NCI-H748 (cell line): Measurements from ENCODE around the gene RAB1B.
A peak's percentile ranks its signal among the peaks of the same experiment; 100 is the strongest.

Source experiments
- DNase-seq: peaks from one replicate; lab custom pipeline; 2025; ENCODE audit not compliant: unreplicated experiment; lab: John Stamatoyannopoulos, UW

The RAB1B gene

DNA sequence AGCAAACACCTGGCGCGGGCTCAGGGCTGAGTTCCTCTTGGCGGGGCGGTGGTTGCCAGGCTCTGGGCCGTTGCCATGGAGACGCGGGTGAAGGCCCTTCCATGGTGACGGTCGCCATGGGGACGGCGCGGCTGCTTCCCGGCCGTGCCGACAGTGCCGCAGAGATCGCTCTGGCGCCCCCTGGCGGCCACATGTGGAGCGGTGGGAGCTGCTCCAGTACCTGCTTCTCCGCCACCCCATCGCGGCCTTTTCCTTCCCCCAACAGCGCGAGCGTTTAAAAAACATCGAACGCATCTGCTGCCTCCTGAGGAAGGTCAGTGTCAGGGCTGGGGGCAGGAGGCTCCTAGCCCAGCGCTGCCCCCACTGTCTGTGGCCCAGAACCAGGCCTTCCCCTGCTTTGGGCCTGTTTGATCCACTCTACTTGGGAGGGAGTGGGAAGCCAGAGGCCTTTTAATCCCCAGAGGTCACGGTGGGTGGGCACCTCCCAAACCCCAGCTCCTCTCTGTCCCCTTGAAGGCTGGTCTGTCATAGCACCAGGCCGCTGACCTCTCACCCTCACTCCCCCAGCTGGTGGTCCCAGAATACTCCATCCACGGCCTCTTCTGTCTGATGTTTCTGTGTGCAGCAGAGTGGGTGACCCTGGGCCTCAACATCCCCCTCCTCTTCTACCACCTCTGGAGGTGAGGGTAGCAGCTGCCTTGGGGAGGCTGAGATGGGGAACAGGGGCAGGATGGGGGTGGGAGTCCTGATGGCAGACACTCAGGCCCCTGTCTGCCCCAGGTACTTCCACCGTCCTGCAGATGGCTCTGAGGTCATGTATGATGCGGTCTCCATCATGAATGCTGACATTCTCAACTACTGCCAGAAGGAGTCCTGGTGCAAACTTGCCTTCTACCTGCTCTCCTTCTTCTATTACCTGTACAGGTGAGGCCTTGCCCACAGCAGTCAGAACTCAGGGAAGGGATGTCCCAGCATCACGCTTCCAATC lies 14.3 kb downstream of the RAB1B start:
- peak; percentile 99 for DNase-seq

DNA sequence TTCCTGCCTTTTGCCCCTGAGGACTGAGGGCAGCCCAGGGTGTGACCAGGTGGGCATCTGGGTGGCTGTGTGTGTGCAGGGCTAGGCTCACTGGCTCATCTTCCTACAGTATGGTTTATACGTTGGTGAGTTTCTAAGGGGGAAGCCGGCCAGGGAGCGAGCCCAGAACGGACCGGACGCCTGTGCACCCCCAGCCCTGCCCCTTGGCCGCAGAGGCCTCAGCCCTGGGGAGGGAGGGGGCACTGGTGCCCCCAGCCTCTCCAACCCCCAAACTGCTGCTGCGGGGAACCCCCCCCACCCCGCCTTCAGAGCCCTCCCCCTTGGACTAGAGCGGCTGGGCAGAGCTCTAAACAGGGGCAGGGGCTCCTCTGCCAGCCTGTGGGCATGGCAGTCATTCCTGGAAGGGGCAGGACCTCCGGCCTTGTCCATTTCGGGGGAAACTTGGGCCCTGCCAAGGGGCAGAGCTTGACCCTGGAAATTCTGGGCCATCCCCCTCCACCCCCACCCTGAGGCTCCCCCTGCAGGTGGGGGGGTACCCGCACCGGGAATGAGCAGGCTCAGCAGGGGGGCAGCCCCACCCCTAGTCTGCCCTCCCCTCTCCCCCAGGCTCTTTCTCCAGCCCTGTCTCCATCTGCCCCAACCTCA lies 15.1 kb downstream of the RAB1B start:
- DNase-seq, result no peak

DNA sequence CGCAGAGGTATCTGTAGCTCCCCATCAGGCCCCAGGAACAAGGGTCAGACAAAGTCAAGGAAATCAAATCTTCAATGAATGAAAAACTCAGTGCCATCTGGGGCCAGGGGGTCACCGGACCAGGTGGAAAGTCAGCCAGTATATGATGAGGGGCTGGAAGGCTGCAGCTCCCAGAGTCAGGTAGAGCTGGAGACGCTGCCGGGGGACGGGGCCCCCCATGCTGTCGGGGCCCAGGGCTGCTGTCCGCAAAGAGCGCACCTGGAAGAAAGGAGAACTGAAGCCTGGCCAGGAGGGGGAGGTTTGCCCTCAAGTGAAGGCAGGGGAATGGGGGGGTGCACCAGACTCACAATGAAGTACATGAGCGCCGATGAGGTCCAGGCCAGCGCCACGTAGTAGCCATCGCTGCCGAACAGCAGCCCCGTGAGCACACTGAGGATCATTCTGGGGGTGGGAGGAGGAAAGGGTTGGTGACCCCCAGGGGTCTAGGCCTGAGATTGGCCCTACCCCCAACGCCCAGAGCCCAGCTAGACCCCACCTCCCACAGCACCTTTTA lies 16.2 kb downstream of the RAB1B start:
- DNase-seq, result no peak

DNA sequence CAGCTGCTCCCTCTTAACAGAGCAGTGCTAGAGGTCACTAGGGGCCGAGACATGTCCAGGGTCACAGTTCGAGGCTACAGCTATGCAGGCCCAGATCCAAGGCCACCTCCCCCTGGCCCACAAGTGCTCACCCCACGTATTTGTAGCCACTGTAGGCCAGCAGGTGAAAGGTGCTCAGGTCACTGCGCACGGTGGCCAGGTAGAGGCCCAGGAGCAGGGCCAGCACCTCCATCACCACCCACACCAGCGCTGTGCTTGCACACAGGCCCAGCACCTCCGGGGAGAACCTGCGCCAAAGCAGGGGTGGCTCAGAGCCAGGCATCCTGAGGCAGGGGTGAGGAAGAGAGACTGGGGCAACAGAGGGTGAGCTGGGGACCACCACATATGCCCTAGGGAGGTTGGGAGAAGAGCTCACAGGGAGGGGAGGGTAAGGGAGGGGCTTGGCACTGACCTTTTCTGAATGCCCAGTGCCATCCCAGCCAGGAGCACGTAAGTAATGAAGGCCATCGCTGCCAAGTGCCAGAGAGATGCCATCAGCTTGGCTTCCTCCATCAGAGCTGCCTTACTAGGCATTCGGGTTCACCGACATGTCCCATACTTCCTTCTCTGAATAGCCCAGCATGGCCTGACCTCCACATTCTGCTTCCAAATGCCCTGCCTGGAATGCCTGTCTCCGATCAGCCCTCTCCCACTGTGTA lies 17.0 kb downstream of the RAB1B start:
- DNase-seq, result no peak

DNA sequence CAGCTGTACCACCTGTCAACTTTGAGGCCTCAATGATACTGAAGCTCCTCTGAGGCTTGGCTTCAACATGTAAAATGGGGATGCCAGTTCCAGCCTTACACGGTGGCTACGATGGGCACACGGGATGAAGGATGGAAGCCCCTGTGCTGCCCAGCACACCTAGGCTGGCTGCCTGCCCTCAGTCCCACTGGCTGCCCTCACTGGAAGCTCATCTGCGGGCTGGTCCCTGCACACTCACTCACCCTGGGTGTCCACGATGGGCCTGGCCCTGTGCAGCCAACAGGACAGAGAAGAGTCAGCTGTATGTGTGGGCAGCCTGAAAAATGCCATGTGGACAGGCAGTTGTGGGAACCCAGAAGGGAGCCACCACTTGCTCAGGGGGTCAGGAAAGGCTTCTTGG lies 18.3 kb downstream of the RAB1B start:
- no peak for DNase-seq

DNA sequence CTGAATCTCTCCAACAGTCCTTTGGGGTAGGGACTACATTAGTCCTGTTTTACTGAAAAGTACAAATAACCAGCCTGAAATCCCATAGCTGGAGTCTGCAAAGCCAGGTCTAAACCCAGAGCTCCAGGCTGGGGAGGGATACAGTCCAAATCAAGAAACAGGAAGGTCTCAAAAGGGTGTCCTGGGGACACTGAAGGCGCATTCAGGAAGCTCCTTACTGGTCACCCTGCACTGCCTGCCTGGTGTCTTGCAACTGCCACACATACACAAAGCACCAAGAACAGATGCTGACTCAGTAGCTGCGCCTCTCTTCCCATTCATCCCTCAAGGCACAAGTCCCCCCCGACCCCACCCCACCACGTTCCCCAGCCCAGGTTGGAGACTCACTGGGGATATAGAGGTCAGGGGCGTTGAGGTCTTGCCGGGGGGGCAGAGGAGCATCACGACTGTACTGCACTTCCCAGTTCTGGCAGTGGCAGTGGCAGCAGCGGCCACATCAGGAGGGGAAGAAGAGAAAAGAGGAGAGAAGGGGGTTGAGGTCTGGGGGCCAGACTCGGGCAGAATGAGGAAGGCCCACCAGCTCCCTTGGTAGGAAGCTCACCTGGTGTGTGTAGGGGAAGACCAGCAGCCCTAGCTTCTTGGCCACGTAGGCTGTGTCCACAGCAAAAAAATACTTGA lies 18.9 kb downstream of the RAB1B start:
- DNase-seq, result no peak

DNA sequence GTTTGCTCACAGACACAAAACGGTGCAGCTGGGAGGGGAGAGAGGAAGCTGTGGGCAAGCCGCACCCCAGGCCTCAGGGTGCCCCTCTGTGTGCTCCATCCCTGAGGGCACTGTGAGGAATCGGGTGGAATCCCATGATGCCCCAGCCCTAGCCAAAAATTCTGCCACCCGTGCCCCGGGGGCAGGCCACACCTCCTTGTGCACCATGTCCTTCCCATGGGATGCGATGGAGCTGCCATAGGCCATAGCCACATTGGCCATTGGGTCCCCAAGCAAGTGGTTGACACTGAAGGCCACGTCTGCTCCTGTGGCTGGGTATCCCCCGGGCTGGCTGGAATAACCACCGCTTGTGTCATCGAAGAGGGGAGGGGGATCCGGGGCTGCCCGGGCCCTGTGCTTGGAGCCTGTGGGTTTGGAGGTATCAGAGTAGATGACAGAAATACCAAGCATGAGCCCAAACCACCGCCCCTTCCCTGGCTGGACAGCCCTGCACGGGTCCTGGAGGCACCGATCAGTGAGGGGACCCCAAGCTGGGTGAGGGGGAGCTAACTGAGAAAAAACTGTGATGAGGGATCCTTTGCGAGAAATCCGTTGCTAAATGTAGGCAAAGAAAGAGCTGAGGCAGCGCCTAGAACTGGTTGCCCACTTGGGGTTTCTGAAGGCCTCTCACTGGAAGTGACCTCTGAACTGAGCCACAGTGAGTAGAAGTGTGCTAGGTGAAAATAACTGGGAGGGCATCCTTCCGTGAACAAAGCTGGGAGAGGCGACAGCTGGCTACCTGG lies 19.6 kb downstream of the RAB1B start:
- DNase-seq, result peak; percentile 33

DNA sequence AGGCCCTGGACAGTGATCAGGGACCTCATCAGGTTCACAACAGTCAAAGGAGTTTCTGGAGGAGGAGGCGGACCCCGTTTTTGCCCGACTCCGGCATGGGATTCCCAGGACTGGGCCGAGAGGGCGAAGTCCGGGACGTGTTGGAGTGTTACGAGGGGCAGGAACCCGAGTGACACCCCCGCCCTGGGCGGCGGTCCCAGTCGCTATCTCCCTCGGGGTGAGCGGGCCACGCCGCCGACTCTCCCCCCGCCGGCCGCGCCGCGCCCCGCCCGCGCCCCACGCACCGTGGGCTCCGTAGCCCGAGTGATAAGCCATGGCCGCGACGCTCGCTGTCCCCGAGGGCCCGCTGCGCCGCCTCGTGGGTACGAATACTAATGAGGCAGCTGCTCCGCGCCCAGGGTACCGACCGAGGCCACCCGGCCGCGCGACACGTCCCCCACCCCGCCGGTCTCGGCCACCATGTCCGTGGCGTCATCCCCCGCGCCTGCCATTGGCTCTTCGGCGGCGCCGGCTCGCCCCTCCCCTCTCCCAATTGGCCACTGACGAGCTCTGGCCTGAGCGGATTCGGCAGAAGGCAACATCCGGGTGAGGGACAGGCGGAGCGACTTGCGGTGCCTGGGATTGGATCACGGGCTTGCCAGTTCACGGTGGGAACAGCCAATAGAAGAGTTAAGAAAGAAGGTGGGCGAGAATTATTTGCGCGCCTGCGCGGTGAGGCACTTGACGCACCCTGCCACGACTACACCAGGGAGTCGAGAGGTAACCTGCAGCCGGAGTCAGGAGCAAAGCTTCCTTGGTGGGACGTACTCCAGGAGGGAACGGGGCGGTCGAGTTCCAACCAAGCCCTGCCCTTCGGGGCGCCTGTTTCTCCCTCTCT lies 20.5 kb downstream of the RAB1B start, which contains the start of gene YIF1A:
TSS of gene YIF1A (minus strand) at position 473 of the 877 bp plus-strand sequence. CDS start at position 315, 158 bp downstream.
- DNase-seq, result peak; percentile 99

DNA sequence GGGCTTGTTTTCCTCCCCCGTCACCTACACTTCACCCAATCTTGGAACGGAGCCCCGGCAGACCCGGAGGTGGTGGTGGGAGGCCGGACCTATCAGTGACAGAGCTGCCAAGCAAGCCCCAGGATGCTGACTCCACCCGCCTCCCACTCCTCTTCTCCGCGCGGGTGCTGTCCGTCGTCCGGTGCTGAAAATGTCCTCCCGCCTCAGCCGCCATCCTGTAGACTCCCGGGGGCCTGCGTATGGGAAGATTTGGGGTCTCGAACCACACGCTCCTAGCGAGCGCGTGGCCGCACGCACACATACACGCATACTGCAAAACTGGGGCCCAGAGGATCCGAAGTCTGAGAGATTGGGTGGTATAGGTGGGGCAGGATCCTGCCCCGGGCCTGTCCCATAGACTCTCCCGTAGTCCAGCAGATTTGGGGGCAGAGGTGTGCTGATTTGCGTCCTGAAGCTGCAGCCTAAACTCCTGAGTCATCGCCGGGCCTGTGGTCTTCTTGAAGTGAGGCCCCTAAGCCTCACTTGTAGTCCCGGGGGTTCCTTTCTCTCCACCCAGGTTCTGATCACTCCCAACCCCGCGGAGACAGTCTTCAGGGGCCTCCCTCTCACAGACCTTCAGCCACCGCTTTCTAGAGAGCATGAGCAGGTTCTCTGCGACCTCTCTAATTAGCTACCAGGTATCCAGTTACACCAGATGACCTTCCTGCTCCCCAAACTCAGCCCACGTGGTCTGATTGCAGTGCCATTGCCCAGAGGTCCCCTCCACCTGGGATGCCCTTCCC lies 21.3 kb downstream of the RAB1B start:
- peak; percentile 33 for DNase-seq

DNA sequence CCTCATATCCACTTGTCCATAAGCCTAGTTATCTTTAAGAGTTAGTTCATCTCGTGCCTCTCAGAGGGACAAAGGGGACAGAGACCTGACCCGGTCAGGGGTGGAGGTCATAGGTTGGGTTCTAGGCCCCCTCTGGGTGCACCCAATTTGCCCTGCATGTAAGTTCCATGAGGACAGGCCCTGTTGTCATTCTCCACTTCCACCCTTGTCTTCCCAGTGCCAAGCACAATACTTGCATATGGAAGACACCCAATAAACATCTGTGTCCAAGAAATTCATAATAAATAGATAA lies 21.8 kb downstream of the RAB1B start:
- DNase-seq, result no peak

DNA sequence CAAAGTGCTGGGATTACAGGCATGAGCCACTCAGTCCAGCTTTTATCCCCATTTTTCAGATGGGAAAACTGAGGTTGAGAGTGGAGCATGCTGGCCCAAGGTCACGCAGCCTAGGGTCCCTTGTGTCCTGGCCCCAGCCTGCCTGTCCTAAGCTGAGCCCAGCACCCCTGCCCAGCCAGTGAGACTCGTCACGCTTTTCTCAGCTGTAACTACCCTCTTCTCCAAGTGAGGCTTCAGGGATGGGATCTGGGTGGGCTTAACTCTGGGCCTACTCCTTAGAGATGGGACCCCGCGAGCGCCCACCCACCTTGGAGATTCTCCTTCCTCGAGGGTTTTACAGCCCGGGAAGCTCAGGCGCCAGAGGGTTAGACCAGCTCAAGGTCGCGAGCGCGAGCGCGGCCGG lies 22.9 kb downstream of the RAB1B start:
- no peak for DNase-seq

DNA sequence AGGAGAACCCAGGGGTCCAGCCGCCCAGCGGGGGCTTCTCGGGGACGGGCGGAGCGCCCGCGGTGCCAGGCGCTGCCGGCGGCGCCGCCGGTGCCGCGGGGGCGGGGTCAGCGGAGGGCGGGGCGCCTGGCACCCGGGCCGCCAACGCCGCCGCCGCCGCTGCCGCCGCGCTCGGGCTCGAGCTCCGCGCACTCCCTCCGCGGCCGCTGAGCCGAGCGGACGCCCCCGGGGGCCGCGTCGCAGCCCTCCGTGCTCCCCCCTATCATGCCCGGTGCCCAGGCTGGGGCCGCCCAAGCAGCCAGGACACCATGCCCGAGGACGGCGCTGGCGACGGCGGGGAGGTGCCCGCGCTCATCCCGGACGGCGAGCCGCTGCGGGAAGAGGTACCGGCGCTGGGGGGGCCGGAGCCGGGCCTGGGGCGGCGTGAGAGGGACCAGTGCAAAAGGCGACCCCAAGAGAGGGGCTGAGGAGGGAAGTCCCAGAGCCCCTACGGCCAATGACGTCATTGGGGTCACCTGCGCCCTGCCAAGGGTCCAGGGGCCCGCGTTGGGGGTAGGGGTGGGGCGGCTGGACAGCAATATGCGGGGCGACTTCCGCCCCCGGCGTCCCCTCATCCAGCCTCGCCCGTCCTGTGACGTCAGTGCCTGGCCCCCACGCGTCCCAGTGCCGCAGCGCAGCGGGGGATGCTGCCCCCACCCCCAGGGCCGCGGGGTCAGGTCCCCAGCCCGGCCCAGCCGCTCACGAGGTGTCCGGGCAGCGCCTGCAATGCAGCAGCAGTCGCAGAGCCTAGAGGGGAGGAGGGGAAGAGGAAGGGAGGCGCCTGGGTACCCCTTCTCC lies 23.5 kb downstream of the RAB1B start, which contains the start of gene TMEM151A:
TSS of gene TMEM151A (plus strand) at position 189 of the 837 bp plus-strand sequence. CDS start at position 309, 120 bp downstream.
- DNase-seq, result peak; percentile 49

DNA sequence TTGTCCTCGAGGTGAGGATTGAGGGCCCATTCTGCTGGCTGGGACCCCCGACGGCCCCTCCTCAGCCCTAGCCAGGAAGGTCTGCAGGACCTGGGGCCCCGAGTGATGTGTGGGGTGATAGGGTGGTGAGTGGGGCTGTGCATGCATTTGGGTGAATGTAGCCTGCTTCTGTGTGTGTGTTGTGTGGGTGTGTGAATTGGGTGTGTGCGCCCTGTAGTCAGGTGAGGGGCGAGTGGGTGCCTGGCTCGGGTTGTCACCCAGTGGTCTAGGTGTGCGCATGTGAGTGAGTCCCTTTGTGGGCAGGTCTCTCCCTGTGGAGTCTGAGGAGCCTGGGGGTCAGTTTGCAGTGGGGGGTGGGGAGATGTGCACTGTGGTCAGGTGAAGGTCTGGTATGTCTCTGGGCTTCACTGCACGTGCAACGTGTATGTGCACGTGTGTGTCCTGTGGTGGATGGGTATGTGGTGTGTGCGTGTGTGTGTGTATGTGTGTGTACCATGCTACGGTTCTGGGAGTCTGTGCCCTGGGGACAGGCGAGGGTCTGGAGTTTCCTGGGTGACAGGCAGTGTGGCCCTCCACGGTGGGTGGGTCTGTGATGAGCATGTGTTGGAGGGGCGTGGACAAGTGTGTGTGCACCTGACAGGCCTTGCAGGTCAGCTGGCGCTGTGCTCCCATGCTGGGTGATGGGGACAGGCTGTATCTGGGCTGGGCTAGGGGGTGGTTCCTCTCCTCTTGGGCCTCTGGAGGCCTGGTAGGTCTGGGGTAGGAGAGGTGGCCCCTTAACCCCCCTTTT lies 24.3 kb downstream of the RAB1B start:
- DNase-seq, result peak; percentile 30

DNA sequence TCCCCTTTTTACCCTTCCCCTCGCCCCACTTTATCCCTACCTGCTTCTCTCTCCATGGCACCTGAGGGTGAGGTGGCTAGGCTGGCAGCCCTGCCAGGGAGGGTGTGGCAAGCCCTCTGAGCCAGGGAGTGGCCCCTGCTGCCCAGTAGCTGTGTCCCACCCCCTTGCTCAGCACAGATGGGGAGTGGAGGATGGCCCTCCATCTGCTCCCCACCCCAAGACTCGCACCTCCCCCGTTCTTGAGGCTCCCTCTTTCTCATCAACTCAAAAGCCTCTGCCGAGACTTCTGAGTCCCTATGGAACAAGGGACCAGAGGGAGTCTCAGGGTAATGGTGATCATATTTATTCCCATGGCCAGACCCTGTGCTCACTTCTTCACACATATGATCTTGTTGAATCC lies 24.9 kb downstream of the RAB1B start:
- no peak for DNase-seq

DNA sequence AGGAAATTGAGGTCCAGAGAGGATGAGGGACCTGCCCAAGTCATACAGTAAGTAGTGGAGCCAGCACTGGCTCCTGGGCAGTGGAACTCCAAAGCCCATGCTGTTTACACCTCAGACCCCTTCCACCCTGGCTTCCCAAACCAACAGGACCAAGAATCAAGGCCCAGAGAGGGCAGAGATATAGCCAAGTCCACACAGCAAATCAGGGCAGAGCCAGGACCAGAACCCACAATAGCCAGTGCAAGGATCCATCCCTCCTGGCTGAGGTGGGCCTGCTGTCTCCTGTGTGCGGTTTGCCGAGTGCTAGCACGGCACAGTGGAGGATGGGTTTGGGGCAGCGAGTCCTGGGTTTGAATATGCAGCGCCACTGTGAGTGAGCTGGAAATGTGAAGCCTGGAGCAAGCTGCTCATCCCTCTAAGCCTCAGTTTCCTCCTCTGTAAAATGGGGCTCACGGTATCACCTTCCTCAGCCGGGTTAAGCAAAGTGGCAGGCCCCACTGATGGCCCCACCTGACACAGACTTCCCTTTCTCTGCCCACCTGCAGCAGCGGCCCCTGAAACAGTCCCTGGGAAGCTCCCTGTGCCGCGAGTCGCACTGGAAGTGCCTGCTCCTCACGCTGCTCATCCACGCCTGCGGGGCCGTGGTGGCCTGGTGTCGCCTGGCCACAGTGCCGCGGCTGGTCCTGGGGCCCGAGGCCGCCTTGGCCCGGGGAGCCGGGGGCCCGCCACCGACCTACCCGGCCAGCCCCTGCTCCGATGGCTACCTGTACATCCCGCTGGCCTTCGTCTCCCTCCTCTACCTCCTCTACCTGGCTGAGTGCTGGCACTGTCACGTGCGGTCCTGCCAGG lies 25.6 kb downstream of the RAB1B start:
- no peak for DNase-seq
